Endothelial cell of umbilical vein (primary cell): ENCODE data around the gene CKMT1A. TPM values are rescaled to one million over a fixed set of nuclear protein-coding genes. Genes with fewer than 3 reads are reported as not detected.
"Not testable (repeated sequence)": the region's sequence is repeated elsewhere in the genome, so short reads cannot be mapped to it uniquely, and the experiment has no call there.

ENCODE experiments used
- Bru-seq: library from RNA; stranded (reverse); fragments of 400-500 nt; gene quantifications from one replicate; lab custom pipeline; 2021; lab: Mats Ljungman, UMichigan
- BruChase-seq, 2 experiments: library from RNA; stranded (reverse); fragments of 400-500 nt; gene quantifications; one replicate each; lab custom pipeline; 2021; lab: Mats Ljungman, UMichigan
- BruUV-seq: library from RNA; stranded (reverse); fragments of 400-500 nt; replicated peaks from 2 replicates; lab custom pipeline; 2021; lab: Mats Ljungman, UMichigan
- CTCF ChIA-PET: fragments of 300-600, 350-600 bp; sonication (Branson Sonifier 250); formaldehyde crosslinking; loops from one replicate; lab custom pipeline; 2021; ENCODE audit warnings: antibody characterized with exemption, inconsistent platforms; lab: Charles Lee
- POLR2A ChIA-PET: fragments of 300-600, 350-600 bp; sonication (Branson Sonifier 250); formaldehyde crosslinking; loops from one replicate; lab custom pipeline; 2021; ENCODE audit warnings: antibody characterized with exemption, inconsistent platforms; lab: Charles Lee
- DNase-seq: peaks from one replicate; pipeline ENCODE4 v3.0.0-alpha.2; 2011; ENCODE audit warnings: low read depth, low spot score
- FAIRE-seq: peaks from 2 replicates; lab custom pipeline; 2011; peaks lifted over from hg19 to GRCh38; lab: Jason Lieb, UNC
- H2AFZ ChIP-seq: 2 replicates; pipeline ENCODE4 v1.6.0; 2012; ENCODE audit warnings: low read depth, low read length, control low read depth, inconsistent platforms
- H3K27ac ChIP-seq: 2 replicates; pipeline ENCODE4 v1.5.1; 2011; ENCODE audit warnings: low read depth, mild to moderate bottlenecking, control low read depth, low read length, moderate library complexity; ENCODE audit not compliant: insufficient read depth
- H3K27me3 ChIP-seq, 2 experiments: 2 replicates each; pipeline versions ENCODE4 v1.6.0 to v1.6.1; 2011; ENCODE audit warnings: low read length in 2 of 2, mixed read lengths in 1 of 2; ENCODE audit not compliant: control insufficient read depth in 2 of 2, insufficient read depth in 2 of 2
- H3K36me3 ChIP-seq, 2 experiments: 2 replicates in 1 of 2; 3 replicates in 1 of 2; pipeline ENCODE4 v1.5.1; 2011; ENCODE audit warnings: low read length in 2 of 2, mild to moderate bottlenecking in 1 of 2, moderate library complexity in 1 of 2; ENCODE audit not compliant: control insufficient read depth in 2 of 2, insufficient read depth in 2 of 2; ENCODE audit errors: extremely low read depth in 1 of 2
- H3K4me1 ChIP-seq: 3 replicates; pipeline ENCODE4 v1.5.1; 2011; ENCODE audit warnings: mild to moderate bottlenecking, low read length; ENCODE audit not compliant: control insufficient read depth, insufficient read depth; ENCODE audit errors: extremely low read depth
- H3K4me2 ChIP-seq: 2 replicates; pipeline ENCODE4 v1.6.1; 2011; ENCODE audit warnings: low read length, control low read depth, mixed read lengths; ENCODE audit not compliant: insufficient read depth
- H3K4me3 ChIP-seq, 3 experiments: fragments of 200-600 bp in 1 of 3; sonication (generic), shearing (Covaris generic) in 1 of 3; replicated peaks in 1 of 3; 2 replicates each; pipeline ENCODE4 v1.5.1; 2011 to 2016; ENCODE audit warnings: control low read depth in 3 of 3, low read length in 3 of 3, mild to moderate bottlenecking in 2 of 3, inconsistent platforms in 1 of 3, low read depth in 1 of 3, moderate library complexity in 1 of 3; ENCODE audit not compliant: insufficient read depth in 1 of 3
- H3K79me2 ChIP-seq: 2 replicates; pipeline ENCODE4 v1.6.0; 2012; ENCODE audit warnings: low read length, inconsistent platforms; ENCODE audit not compliant: control insufficient read depth, insufficient read depth
- H3K9ac ChIP-seq: replicated peaks from 2 replicates; pipeline ENCODE3; 2011; ENCODE audit warnings: low read length, control low read depth; ENCODE audit not compliant: insufficient read depth; ENCODE audit errors: extremely low read depth
- H3K9me1 ChIP-seq: replicated peaks from 3 replicates; pipeline ENCODE4 v1.6.0; 2011; ENCODE audit warnings: mild to moderate bottlenecking, low read length; ENCODE audit not compliant: control insufficient read depth, insufficient read depth; ENCODE audit errors: extremely low read depth
- H3K9me3 ChIP-seq: replicated peaks from 2 replicates; pipeline ENCODE4 v1.5.1; 2012; ENCODE audit warnings: low read length, inconsistent platforms; ENCODE audit not compliant: control insufficient read depth, insufficient read depth
- H4K20me1 ChIP-seq: replicated peaks from 2 replicates; pipeline ENCODE3; 2011; ENCODE audit warnings: mild to moderate bottlenecking, low read length; ENCODE audit not compliant: control insufficient read depth, insufficient read depth; ENCODE audit errors: extremely low read depth
- EZH2 ChIP-seq: IDR thresholded peaks from 2 replicates; pipeline ENCODE4 v1.6.1; 2012; ENCODE audit warnings: borderline replicate concordance, low read depth, mild to moderate bottlenecking, moderate library complexity, low read length, inconsistent platforms; ENCODE audit not compliant: severe bottlenecking
- FOS ChIP-seq: IDR thresholded peaks from 2 replicates; pipeline ENCODE4 v1.6.1; 2011; ENCODE audit warnings: mild to moderate bottlenecking, low read length, moderate library complexity, borderline replicate concordance; ENCODE audit not compliant: insufficient read depth
- GATA2 ChIP-seq: IDR thresholded peaks from 2 replicates; pipeline ENCODE4 v1.7.0; 2011; ENCODE audit warnings: low read depth, mild to moderate bottlenecking, moderate library complexity, mixed read lengths, low read length; ENCODE audit not compliant: insufficient read length, insufficient read depth
- JUN ChIP-seq: IDR thresholded peaks from 2 replicates; pipeline ENCODE4 v1.6.1; 2011; ENCODE audit warnings: borderline replicate concordance, low read depth; ENCODE audit not compliant: insufficient read length, insufficient read depth
- MYC ChIP-seq: IDR thresholded peaks from one replicate; pipeline ENCODE4 v1.6.1; 2011; ENCODE audit warnings: mild to moderate bottlenecking, low read depth, low read length
- POLR2A ChIP-seq: IDR thresholded peaks from 2 replicates; pipeline ENCODE4 v1.6.1; 2012; ENCODE audit warnings: low read depth, mild to moderate bottlenecking, control low read depth, low read length
- POLR2AphosphoS5 ChIP-seq: IDR thresholded peaks from 2 replicates; pipeline ENCODE4 v1.6.1; 2012; ENCODE audit warnings: low read depth, mild to moderate bottlenecking, control low read depth, low read length, moderate library complexity; ENCODE audit not compliant: insufficient read depth
- dilution Hi-C: fragments of 300-500 bp; cut with MboI; formaldehyde crosslinking; loops from one replicate; pipeline ENCODE4 v1.15.0; 2019; ENCODE audit warnings: low sequenced_read_pairs; ENCODE audit not compliant: extremely low pct_ligation_motif_present
- intact Hi-C: fragments of 100-400 bp; cut with micrococcal nuclease; formaldehyde crosslinking; loops from one replicate; pipeline ENCODE4 v1.10.0; 2022
- long read RNA-seq: library from polyadenylated mRNA; stranded (forward); transcript quantifications from one replicate; pipeline ENCODE4 v2.0.0, GENCODE V29; 2021
- polyA minus RNA-seq, 3 experiments: library from RNA; depleted of rRNA, polyadenylated mRNA; stranded (reverse); fragments of >200 nt; gene quantifications; 1 replicate in 1 of 3; 2 replicates in 2 of 3; pipeline ENCODE4 v1.2.3, GENCODE V29; 2011
- polyA plus RNA-seq, 4 experiments: library from polyadenylated mRNA; depleted of rRNA in 3 of 4; stranded (reverse) in 3 of 4; unstranded in 1 of 4; fragments of >200 nt; gene quantifications; 2 replicates each; pipeline versions ENCODE4 v1.2.1 to v1.2.3, GENCODE V29; 2011 to 2012; ENCODE audit warnings: missing spikeins in 1 of 4
- total RNA-seq: library from RNA; stranded (reverse); gene quantifications from 2 replicates; pipeline ENCODE4 v1.2.3, GENCODE V29; 2021
- TF ChIP-seq, protein P1 (sequence below), 2 donors: IDR thresholded peaks; 1 replicate in 1 of 2; 2 replicates in 1 of 2; pipeline ENCODE4 v1.5.1; 2011; ENCODE audit warnings: low read length in 2 of 2, mild to moderate bottlenecking in 2 of 2, moderate library complexity in 2 of 2, control low read depth in 1 of 2, inconsistent platforms in 1 of 2, low read depth in 1 of 2; ENCODE audit not compliant: insufficient read depth in 1 of 2; ENCODE audit errors: extremely low read depth in 1 of 2
- TF ChIP-seq, protein P2 (sequence below): IDR thresholded peaks from 2 replicates; pipeline ENCODE4 v1.6.1; 2011; ENCODE audit not compliant: insufficient read depth, insufficient read length

The CKMT1A gene
- total RNA-seq (not detected in 2 replicates), polyA plus RNA-seq (not detected in 2 replicates), polyA minus RNA-seq (0.79 TPM in 1 of 2 replicates, not detected in the other), Bru-seq, nascent RNA (not detected), BruChase-seq, experiment 1, labeled RNA remaining after a 6-hour chase (not detected), BruChase-seq, experiment 2, labeled RNA remaining after a 2-hour chase (not detected)
- not detected in 2 replicates for polyA plus RNA-seq (2011; cell fraction: cytosol; rRNA removed)
- polyA plus RNA-seq (2011; cell fraction: nucleus; rRNA removed) = not detected in 2 replicates
- polyA plus RNA-seq (2012) = not detected in 2 replicates
- polyA minus RNA-seq (2011; cell fraction: cytosol; rRNA and poly(A)+ RNA removed) = not detected
- not detected in 2 replicates for polyA minus RNA-seq (2011; cell fraction: nucleus; rRNA and poly(A)+ RNA removed)
- long read RNA-seq = 0 reads

DNA sequence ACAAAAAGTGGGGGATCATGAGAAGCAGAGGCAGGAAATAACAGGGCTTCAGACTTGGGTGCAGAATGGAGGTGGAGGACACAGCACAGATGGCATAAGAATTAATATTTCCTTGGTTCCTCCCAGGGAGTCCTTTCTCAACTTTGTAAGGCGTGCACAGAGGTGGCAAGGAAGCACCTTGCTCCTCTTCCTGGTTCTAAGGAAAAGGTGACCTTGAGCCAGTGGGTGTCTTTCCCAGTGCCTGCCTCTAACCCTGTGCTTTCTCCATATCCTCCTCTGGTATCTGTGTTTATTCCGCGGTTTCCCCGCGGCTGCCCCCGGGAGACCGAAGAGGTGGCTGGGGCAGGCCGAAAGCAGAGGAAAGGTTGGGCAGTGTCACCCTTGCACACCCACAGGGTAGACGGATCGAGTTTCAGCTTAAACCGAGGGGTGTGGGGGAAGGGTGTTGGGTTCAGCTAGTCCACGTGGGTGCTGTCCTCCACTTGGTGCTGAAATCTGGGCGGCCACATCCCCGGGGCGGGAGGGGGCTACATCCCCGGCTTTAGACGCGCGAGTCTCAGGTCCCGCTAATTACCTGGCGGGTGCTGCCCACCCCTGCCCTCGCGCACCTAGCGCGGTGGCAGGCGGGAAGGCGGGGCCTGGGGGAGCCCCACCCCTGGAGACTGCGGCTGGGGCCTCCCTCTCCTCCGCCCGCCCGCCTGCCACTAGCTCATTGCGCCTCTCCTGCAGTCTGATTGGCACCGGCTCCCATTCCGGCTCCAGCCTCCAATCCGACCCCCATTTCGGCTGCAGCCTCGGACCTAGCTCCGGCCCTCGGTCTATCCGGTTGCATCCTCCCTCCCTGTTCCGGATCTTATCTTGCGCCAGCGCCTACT, at the start of gene CKMT1A:
CKMT1A (plus strand) TSS at position 712 of the 875 bp plus-strand sequence. CDS start 192 bp downstream, outside the sequence.
- FAIRE-seq = peak; percentile 12
- H3K79me2 ChIP-seq, H3K27me3 ChIP-seq, H3K4me2 ChIP-seq, DNase-seq, H2AFZ ChIP-seq, H3K27ac ChIP-seq, BruUV-seq, CTCF ChIA-PET, H3K36me3 ChIP-seq, POLR2A ChIA-PET, intact Hi-C loops, H3K4me1 ChIP-seq, H3K9ac ChIP-seq, H3K9me1 ChIP-seq, H3K9me3 ChIP-seq, dilution Hi-C loops, H4K20me1 ChIP-seq, H3K4me3 ChIP-seq: not testable (repeated sequence)

DNA sequence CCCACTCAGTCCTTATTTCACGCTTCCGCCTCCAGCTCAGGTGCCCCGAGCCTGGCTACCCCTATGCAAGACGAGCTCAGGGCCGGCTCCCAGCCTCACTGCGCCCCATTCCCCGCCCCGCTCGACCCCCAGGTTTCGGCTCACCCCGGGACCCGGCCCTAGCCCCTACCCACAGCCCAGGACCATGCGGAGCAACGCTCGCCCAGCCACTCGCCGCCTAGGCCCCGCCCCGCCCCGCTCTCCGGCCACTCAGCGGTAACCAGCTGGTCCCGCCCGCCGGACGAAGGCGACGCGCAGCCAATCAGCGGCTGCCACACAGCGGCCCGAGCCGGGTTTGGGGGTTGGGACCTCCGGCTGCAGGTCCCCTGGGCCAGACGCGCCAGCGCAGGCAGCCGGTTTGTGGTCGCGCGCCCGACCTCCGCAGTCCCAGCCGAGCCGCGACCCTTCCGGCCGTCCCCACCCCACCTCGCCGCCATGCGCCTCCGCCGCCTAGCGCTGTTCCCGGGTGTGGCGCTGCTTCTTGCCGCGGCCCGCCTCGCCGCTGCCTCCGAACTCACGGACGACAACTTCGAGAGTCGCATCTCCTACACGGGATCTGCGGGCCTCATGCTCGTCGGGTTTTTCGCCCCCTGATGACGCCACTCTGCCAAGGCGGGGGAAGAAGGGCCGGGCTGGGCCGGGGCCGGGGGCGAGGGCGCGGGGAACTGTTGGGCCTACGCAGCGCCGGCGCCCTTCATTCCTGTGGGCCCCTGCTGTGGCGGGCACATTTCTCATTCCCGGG, 44.8 kb upstream of the CKMT1A start, which contains the start of gene CATSPER2:
CATSPER2 (minus strand) TSS at position 196 of the 781 bp plus-strand sequence. CDS start 783 bp downstream, outside the sequence.
- CTCF ChIA-PET = no interaction called here

More for the DNA sequence above, 44.8 kb upstream of the CKMT1A start, which contains the start of gene CATSPER2:
- no peak for TF ChIP-seq FOS
- TF ChIP-seq GATA2 = no peak
- no peak for TF ChIP-seq POLR2A
- no peak for TF ChIP-seq JUN
- TF ChIP-seq MYC = no peak
- TF ChIP-seq, protein P1, sequence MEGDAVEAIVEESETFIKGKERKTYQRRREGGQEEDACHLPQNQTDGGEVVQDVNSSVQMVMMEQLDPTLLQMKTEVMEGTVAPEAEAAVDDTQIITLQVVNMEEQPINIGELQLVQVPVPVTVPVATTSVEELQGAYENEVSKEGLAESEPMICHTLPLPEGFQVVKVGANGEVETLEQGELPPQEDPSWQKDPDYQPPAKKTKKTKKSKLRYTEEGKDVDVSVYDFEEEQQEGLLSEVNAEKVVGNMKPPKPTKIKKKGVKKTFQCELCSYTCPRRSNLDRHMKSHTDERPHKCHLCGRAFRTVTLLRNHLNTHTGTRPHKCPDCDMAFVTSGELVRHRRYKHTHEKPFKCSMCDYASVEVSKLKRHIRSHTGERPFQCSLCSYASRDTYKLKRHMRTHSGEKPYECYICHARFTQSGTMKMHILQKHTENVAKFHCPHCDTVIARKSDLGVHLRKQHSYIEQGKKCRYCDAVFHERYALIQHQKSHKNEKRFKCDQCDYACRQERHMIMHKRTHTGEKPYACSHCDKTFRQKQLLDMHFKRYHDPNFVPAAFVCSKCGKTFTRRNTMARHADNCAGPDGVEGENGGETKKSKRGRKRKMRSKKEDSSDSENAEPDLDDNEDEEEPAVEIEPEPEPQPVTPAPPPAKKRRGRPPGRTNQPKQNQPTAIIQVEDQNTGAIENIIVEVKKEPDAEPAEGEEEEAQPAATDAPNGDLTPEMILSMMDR (IDR thresholded peaks at IDR 0.05; ENCODE audit: extremely low read depth in 1 of 2, insufficient read depth in 1 of 2, low read depth in 1 of 2, low read length in 2 of 2) = no peak
- no peak for TF ChIP-seq EZH2
- TF ChIP-seq, protein P2, sequence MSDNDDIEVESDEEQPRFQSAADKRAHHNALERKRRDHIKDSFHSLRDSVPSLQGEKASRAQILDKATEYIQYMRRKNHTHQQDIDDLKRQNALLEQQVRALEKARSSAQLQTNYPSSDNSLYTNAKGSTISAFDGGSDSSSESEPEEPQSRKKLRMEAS = no peak
- TF ChIP-seq POLR2AphosphoS5 = no peak
- no peak within 1 kb of the TSS for H3K4me2 ChIP-seq
- no peak within 1 kb of the TSS for H2AFZ ChIP-seq
- dilution Hi-C loops = no loop called here
- H3K36me3 ChIP-seq = no peaks in the 10 kb centered on the region
- BruUV-seq = no TSS peak
- H3K9me1 ChIP-seq = no peaks in the 10 kb centered on the region
- no peaks in the 10 kb centered on the region for H3K4me1 ChIP-seq
- H3K27me3 ChIP-seq = no peaks in the 10 kb centered on the region
- no peak within 1 kb of the TSS for H3K9ac ChIP-seq
- POLR2A ChIA-PET = no interaction called here
- no peaks in the 10 kb centered on the region for H3K79me2 ChIP-seq
- intact Hi-C loops = no loop called here
- no peak within 1 kb of the TSS for H3K4me3 ChIP-seq
- H3K9me3 ChIP-seq = no peaks in the 10 kb centered on the region
- H4K20me1 ChIP-seq = no peaks in the 10 kb centered on the region
- no peak for FAIRE-seq
- H3K27ac ChIP-seq = no peak within 1 kb of the TSS
- DNase-seq = no peak
